Endothelial cell of umbilical vein (primary cell): Measurements from ENCODE around the gene TRIM52. TPM values are rescaled to one million over a fixed set of nuclear protein-coding genes. Genes with fewer than 3 reads are reported as not detected.

Experiments used
- BruUV-seq: library from RNA; stranded (reverse); fragments of 400-500 nt; replicated peaks from 2 replicates; lab custom pipeline; 2021; lab: Mats Ljungman, UMichigan
- CTCF ChIA-PET: fragments of 300-600, 350-600 bp; sonication (Branson Sonifier 250); formaldehyde crosslinking; loops from one replicate; lab custom pipeline; 2021; ENCODE audit warnings: antibody characterized with exemption, inconsistent platforms; lab: Charles Lee
- POLR2A ChIA-PET: fragments of 300-600, 350-600 bp; sonication (Branson Sonifier 250); formaldehyde crosslinking; loops from one replicate; lab custom pipeline; 2021; ENCODE audit warnings: antibody characterized with exemption, inconsistent platforms; lab: Charles Lee
- DNase-seq: peaks from one replicate; pipeline ENCODE4 v3.0.0-alpha.2; 2011; ENCODE audit warnings: low read depth, low spot score
- FAIRE-seq: peaks from 2 replicates; lab custom pipeline; 2011; peaks lifted over from hg19 to GRCh38; lab: Jason Lieb, UNC
- H2AFZ ChIP-seq: 2 replicates; pipeline ENCODE4 v1.6.0; 2012; ENCODE audit warnings: low read depth, low read length, control low read depth, inconsistent platforms
- H3K27ac ChIP-seq: 2 replicates; pipeline ENCODE4 v1.5.1; 2011; ENCODE audit warnings: low read depth, mild to moderate bottlenecking, control low read depth, low read length, moderate library complexity; ENCODE audit not compliant: insufficient read depth
- H3K27me3 ChIP-seq, 2 experiments: 2 replicates each; pipeline versions ENCODE4 v1.6.0 to v1.6.1; 2011; ENCODE audit warnings: low read length in 2 of 2, mixed read lengths in 1 of 2; ENCODE audit not compliant: control insufficient read depth in 2 of 2, insufficient read depth in 2 of 2
- H3K36me3 ChIP-seq, 2 experiments: 2 replicates in 1 of 2; 3 replicates in 1 of 2; pipeline ENCODE4 v1.5.1; 2011; ENCODE audit warnings: low read length in 2 of 2, mild to moderate bottlenecking in 1 of 2, moderate library complexity in 1 of 2; ENCODE audit not compliant: control insufficient read depth in 2 of 2, insufficient read depth in 2 of 2; ENCODE audit errors: extremely low read depth in 1 of 2
- H3K4me1 ChIP-seq: 3 replicates; pipeline ENCODE4 v1.5.1; 2011; ENCODE audit warnings: mild to moderate bottlenecking, low read length; ENCODE audit not compliant: control insufficient read depth, insufficient read depth; ENCODE audit errors: extremely low read depth
- H3K4me2 ChIP-seq: 2 replicates; pipeline ENCODE4 v1.6.1; 2011; ENCODE audit warnings: low read length, control low read depth, mixed read lengths; ENCODE audit not compliant: insufficient read depth
- H3K4me3 ChIP-seq, 3 experiments: fragments of 200-600 bp in 1 of 3; sonication (generic), shearing (Covaris generic) in 1 of 3; replicated peaks in 1 of 3; 2 replicates each; pipeline ENCODE4 v1.5.1; 2011 to 2016; ENCODE audit warnings: control low read depth in 3 of 3, low read length in 3 of 3, mild to moderate bottlenecking in 2 of 3, inconsistent platforms in 1 of 3, low read depth in 1 of 3, moderate library complexity in 1 of 3; ENCODE audit not compliant: insufficient read depth in 1 of 3
- H3K79me2 ChIP-seq: 2 replicates; pipeline ENCODE4 v1.6.0; 2012; ENCODE audit warnings: low read length, inconsistent platforms; ENCODE audit not compliant: control insufficient read depth, insufficient read depth
- H3K9ac ChIP-seq: replicated peaks from 2 replicates; pipeline ENCODE3; 2011; ENCODE audit warnings: low read length, control low read depth; ENCODE audit not compliant: insufficient read depth; ENCODE audit errors: extremely low read depth
- H3K9me1 ChIP-seq: replicated peaks from 3 replicates; pipeline ENCODE4 v1.6.0; 2011; ENCODE audit warnings: mild to moderate bottlenecking, low read length; ENCODE audit not compliant: control insufficient read depth, insufficient read depth; ENCODE audit errors: extremely low read depth
- H3K9me3 ChIP-seq: replicated peaks from 2 replicates; pipeline ENCODE4 v1.5.1; 2012; ENCODE audit warnings: low read length, inconsistent platforms; ENCODE audit not compliant: control insufficient read depth, insufficient read depth
- H4K20me1 ChIP-seq: replicated peaks from 2 replicates; pipeline ENCODE3; 2011; ENCODE audit warnings: mild to moderate bottlenecking, low read length; ENCODE audit not compliant: control insufficient read depth, insufficient read depth; ENCODE audit errors: extremely low read depth
- EZH2 ChIP-seq: IDR thresholded peaks from 2 replicates; pipeline ENCODE4 v1.6.1; 2012; ENCODE audit warnings: borderline replicate concordance, low read depth, mild to moderate bottlenecking, moderate library complexity, low read length, inconsistent platforms; ENCODE audit not compliant: severe bottlenecking
- FOS ChIP-seq: IDR thresholded peaks from 2 replicates; pipeline ENCODE4 v1.6.1; 2011; ENCODE audit warnings: mild to moderate bottlenecking, low read length, moderate library complexity, borderline replicate concordance; ENCODE audit not compliant: insufficient read depth
- GATA2 ChIP-seq: IDR thresholded peaks from 2 replicates; pipeline ENCODE4 v1.7.0; 2011; ENCODE audit warnings: low read depth, mild to moderate bottlenecking, moderate library complexity, mixed read lengths, low read length; ENCODE audit not compliant: insufficient read length, insufficient read depth
- JUN ChIP-seq: IDR thresholded peaks from 2 replicates; pipeline ENCODE4 v1.6.1; 2011; ENCODE audit warnings: borderline replicate concordance, low read depth; ENCODE audit not compliant: insufficient read length, insufficient read depth
- MAX ChIP-seq: IDR thresholded peaks from 2 replicates; pipeline ENCODE4 v1.6.1; 2011; ENCODE audit not compliant: insufficient read depth, insufficient read length
- MYC ChIP-seq: IDR thresholded peaks from one replicate; pipeline ENCODE4 v1.6.1; 2011; ENCODE audit warnings: mild to moderate bottlenecking, low read depth, low read length
- POLR2A ChIP-seq: IDR thresholded peaks from 2 replicates; pipeline ENCODE4 v1.6.1; 2012; ENCODE audit warnings: low read depth, mild to moderate bottlenecking, control low read depth, low read length
- POLR2AphosphoS5 ChIP-seq: IDR thresholded peaks from 2 replicates; pipeline ENCODE4 v1.6.1; 2012; ENCODE audit warnings: low read depth, mild to moderate bottlenecking, control low read depth, low read length, moderate library complexity; ENCODE audit not compliant: insufficient read depth
- dilution Hi-C: fragments of 300-500 bp; cut with MboI; formaldehyde crosslinking; loops from one replicate; pipeline ENCODE4 v1.15.0; 2019; ENCODE audit warnings: low sequenced_read_pairs; ENCODE audit not compliant: extremely low pct_ligation_motif_present
- intact Hi-C: fragments of 100-400 bp; cut with micrococcal nuclease; formaldehyde crosslinking; loops from one replicate; pipeline ENCODE4 v1.10.0; 2022
- polyA plus RNA-seq, 4 experiments: library from polyadenylated mRNA; depleted of rRNA in 3 of 4; stranded (reverse) in 3 of 4; unstranded in 1 of 4; fragments of >200 nt; gene quantifications; 2 replicates each; pipeline versions ENCODE4 v1.2.1 to v1.2.3, GENCODE V29; 2011 to 2012; ENCODE audit warnings: missing spikeins in 1 of 4
- total RNA-seq: library from RNA; stranded (reverse); gene quantifications from 2 replicates; pipeline ENCODE4 v1.2.3, GENCODE V29; 2021
- TF ChIP-seq, protein P1 (sequence below), 2 donors: IDR thresholded peaks; 1 replicate in 1 of 2; 2 replicates in 1 of 2; pipeline ENCODE4 v1.5.1; 2011; ENCODE audit warnings: low read length in 2 of 2, mild to moderate bottlenecking in 2 of 2, moderate library complexity in 2 of 2, control low read depth in 1 of 2, inconsistent platforms in 1 of 2, low read depth in 1 of 2; ENCODE audit not compliant: insufficient read depth in 1 of 2; ENCODE audit errors: extremely low read depth in 1 of 2

The TRIM52 gene
- total and polyA plus RNA-seq, 2 donors (not counting 3 experiments of a cell fraction or from before 2014, with no cell fraction given) = 5.6 to 10.1 TPM

DNA sequence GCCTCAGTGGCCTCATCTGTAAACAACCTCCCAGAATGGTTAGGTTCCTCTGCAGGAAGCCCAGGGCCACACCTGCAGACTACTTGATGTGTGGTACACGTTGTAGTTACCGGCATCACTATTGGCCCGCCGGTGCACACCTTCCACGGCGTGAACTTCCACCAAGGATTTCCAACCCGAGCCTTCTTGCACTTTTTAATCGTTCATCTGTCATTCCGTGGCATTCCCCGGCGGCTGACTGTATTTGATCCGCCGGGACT lies 43.2 kb downstream of the TRIM52 start:
- H3K9me3 ChIP-seq = no peaks in the 10 kb centered on the region
- ChIA-PET CTCF (interaction anchor here (1.8 kb wide), 1 partner anchor 10 kb away, joined by 8 read pairs; no protein-coding TSS in a partner anchor), POLR2A (no interaction called here)
- no peak overlapping the region for H3K9ac ChIP-seq
- TF ChIP-seq, protein P1, sequence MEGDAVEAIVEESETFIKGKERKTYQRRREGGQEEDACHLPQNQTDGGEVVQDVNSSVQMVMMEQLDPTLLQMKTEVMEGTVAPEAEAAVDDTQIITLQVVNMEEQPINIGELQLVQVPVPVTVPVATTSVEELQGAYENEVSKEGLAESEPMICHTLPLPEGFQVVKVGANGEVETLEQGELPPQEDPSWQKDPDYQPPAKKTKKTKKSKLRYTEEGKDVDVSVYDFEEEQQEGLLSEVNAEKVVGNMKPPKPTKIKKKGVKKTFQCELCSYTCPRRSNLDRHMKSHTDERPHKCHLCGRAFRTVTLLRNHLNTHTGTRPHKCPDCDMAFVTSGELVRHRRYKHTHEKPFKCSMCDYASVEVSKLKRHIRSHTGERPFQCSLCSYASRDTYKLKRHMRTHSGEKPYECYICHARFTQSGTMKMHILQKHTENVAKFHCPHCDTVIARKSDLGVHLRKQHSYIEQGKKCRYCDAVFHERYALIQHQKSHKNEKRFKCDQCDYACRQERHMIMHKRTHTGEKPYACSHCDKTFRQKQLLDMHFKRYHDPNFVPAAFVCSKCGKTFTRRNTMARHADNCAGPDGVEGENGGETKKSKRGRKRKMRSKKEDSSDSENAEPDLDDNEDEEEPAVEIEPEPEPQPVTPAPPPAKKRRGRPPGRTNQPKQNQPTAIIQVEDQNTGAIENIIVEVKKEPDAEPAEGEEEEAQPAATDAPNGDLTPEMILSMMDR (IDR thresholded peaks at IDR 0.05; ENCODE audit: extremely low read depth in 1 of 2, insufficient read depth in 1 of 2, low read depth in 1 of 2, low read length in 2 of 2) = peak in 1 of 2 donors; percentile 1
- TF ChIP-seq POLR2AphosphoS5 = no peak
- peak overlapping the region; percentile 77 for H3K4me2 ChIP-seq
- H3K27me3 ChIP-seq = peaks cover 0 to 4% of the 10 kb centered on the region in 2 experiments
- FAIRE-seq (no peak), DNase-seq (no peak)
- no peaks in the 10 kb centered on the region for H3K9me1 ChIP-seq
- peak overlapping the region; percentile 26 for H2AFZ ChIP-seq
- dilution Hi-C loops = no loop called here
- intact Hi-C loops = loop anchor here (1.0 kb wide), 2 partner anchors 10 to 26 kb away; no protein-coding TSS in a partner anchor
- H3K4me3 ChIP-seq = peak overlapping the region in 2 of 3 experiments; percentile 7 to 9
- H3K4me1 ChIP-seq = peaks cover 14% of the 10 kb centered on the region
- no peaks in the 10 kb centered on the region for H3K36me3 ChIP-seq
- H4K20me1 ChIP-seq = no peaks in the 10 kb centered on the region
- no TSS peak for BruUV-seq
- H3K27ac ChIP-seq = no peak overlapping the region
- no peaks in the 10 kb centered on the region for H3K79me2 ChIP-seq

DNA sequence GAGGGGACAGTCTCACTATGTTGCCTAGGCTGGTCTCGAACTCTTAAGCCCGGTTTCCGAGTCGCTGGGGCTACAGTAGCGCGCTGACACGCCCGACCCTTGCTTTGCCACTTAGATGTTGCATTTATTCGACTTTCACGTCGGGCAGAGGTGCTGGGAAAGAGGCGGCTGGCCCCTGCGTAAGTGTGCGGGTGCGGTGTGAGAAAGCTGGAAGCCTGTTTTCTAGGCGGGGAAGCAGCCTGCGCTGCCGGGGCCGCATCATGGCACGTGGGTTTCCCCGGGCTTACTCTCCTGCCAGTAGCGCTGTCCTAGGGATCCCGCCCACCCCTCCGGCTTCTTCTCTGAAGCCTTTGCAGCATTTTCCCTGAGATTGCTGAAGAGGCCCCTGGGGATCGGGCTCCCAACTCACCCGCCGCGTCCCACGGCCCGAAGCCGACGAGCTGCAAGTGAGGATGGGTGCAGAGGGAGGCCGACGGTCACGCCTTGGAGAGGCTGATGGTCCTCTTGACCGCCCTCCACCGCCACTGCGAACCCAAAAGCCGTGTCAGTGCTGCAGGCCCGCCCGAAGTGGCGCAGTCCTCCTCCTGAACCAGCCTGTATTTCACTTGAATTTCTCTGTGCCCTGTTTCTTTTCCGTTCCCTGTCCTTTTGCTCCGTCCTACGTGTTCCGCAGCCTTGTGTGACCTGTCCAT lies 43.7 kb downstream of the TRIM52 start:
- intact Hi-C loops = no loop called here
- H3K79me2 ChIP-seq = no peaks in the 10 kb centered on the region
- peak overlapping the region; percentile 2 to 9 (median 7) for H3K4me3 ChIP-seq
- peak overlapping the region; percentile 77 for H3K4me2 ChIP-seq
- ChIA-PET POLR2A (no interaction called here), CTCF (interaction anchor here (1.0 to 1.8 kb wide), 2 partner anchors 10 to 29 kb away, joined by 3 to 8 read pairs; no protein-coding TSS in a partner anchor)
- no peak overlapping the region for H3K27ac ChIP-seq
- H3K9ac ChIP-seq = no peak overlapping the region
- peaks cover 0 to 4% of the 10 kb centered on the region in 2 experiments for H3K27me3 ChIP-seq
- H3K9me1 ChIP-seq = no peaks in the 10 kb centered on the region
- no peaks in the 10 kb centered on the region for H4K20me1 ChIP-seq
- no peaks in the 10 kb centered on the region for H3K9me3 ChIP-seq
- dilution Hi-C loops = no loop called here
- TF ChIP-seq POLR2A (no peak), GATA2 (no peak), FOS (no peak), EZH2 (peak; percentile 23), POLR2AphosphoS5 (no peak), MYC (no peak), JUN (no peak), MAX (peak; percentile 24)
- TF ChIP-seq, protein P1 (IDR thresholded peaks at IDR 0.05; ENCODE audit: extremely low read depth in 1 of 2, insufficient read depth in 1 of 2, low read depth in 1 of 2, low read length in 2 of 2) = peak; percentile 3 to 4
- no peaks in the 10 kb centered on the region for H3K36me3 ChIP-seq
- no TSS peak for BruUV-seq
- H3K4me1 ChIP-seq = peaks cover 10% of the 10 kb centered on the region
- FAIRE-seq (no peak), DNase-seq (peak; percentile 47)
- H2AFZ ChIP-seq = peak overlapping the region; percentile 26
